Non-pigmented ciliary epithelial cell (primary cell): Measurements from ENCODE around the gene TEKTIP1.

Experiments used
- DNase-seq: peaks from one replicate; pipeline ENCODE4 v3.0.0-alpha.2; 2010; ENCODE audit warnings: low read depth

Gene TEKTIP1

DNA sequence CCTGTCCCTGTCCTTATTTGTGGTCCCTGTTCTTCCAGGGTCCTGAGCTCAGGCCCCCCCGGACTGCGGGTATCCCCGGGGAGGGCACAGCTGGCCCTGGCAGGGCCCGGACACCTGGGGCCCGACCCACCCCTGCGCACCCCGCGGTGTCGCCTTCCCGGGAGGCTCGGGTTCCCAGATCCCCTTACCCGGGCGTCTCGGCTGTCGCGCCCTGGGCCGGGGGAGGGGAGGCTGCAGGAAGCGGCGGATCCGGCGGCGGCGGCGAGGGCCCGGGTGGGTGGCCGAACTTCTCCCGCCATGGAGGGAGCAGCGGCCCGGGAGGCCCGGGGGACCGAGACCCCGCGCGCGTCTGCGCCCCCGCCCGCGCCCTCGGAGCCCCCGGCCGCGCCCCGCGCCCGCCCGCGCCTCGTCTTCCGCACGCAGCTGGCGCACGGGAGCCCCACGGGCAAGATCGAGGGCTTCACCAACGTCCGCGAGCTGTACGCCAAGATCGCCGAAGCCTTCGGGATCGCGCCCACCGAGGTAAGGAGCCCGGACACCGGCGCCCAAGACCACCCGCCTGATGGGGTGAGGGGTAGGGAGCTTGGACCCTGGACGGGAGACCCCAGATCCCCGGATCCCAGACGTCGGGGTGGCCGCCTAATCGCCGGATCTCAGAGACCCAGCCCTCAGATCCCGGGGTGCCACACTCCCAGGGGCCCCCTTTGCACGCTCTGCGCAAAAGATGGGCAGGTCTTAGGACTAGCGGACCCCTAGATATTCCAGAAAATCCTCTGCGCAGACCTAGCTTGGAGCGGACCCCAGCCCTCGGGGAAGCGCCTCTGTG is 46.5 kb downstream of the TEKTIP1 start, which contains the start of gene GIPC3:
Gene GIPC3, plus strand, starts transcription at position 178 of the 826 bp plus-strand sequence. Its CDS starts 120 bp downstream, at position 298.
- DNase-seq, result no peak

DNA sequence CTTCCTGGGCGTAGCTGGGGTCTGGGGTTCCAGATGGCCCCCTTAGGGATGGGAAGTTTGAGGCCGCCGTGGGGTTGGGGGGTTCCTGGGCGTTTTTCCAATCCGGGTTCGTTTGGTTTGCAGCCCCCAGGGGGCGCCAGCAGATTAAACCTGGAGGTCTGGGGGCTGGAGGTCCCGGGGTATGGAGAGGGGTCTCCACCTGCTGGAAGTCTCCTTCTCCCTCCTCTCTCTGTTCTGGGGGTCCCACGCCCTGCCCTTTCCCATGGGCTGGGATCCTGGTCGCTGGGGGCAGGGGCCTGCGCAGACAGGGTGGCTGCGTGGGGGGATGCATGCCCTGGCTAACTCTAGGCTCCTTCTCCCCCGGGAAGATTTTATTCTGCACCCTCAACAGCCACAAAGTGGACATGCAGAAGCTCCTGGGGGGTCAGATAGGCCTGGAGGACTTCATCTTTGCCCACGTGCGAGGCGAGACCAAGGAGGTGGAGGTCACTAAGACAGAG is 47.2 kb downstream of the TEKTIP1 start:
- no peak for DNase-seq

DNA sequence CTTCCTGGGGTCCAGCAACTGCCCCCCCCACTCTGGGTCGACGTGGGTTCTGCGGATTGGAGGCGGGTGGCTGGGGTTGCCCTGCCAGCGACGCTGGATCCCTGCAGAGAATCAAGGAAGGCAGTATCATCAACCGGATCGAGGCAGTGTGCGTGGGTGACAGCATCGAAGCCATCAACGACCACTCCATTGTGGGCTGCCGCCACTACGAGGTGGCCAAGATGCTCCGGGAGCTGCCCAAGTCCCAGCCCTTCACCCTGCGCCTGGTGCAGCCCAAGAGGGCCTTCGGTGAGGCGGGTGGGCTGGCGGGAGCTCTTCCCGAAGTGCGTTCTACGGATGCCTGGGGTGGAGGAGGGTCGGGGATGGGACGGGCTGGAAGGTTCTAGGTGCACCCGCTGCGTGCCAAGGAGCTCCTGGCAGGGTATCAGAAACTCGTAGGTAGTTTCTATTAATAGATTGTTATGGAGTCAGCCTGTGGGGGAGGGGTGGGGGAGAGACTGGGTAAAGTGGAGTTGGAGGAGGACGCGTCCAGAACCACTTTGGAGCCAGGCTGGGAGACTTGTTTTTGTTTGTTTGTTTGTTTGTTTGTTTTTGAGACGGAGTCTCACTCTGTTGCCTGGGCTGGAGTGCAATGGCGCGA is 47.9 kb downstream of the TEKTIP1 start:
- no peak for DNase-seq

DNA sequence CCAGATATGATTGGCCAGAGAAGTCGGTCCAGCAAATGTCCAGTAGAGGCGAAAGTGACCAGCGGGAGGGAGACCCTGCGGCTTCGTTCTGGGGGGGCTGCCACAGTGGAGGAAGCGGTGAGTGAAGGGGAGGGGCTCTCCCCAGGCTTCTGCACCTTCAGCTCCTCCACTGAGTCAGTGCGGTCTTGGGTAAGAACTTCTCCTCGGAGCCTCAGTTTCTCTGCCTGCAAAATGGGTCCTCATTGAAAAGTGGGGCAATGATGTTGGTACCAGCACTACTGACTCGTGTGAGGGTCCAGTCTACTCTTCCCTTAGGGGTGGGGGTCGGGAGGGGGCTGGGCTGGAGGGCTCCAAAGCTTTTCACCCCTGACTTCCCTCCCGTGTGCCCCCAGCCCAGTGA is 50.5 kb downstream of the TEKTIP1 start:
- no peak for DNase-seq

DNA sequence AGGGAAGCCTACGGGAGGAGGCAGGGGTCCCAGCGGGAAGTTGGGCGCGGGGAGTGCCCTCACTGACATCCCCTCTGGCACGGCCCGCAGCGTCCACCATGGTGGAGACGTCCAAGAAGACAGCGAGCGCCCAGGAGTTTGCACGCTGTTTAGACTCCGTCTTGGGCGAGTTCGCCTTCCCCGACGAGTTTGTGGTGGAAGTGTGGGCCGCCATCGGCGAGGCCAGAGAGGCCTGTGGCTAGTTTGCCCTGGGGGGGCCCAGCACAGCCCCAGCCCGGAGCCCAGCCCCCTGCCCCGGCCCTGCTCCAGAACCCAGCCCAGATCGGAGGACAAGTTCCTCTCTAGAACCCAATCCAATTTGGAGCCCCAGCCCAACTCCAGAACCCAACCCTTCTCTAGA is 51.0 kb downstream of the TEKTIP1 start:
- no peak for DNase-seq

DNA sequence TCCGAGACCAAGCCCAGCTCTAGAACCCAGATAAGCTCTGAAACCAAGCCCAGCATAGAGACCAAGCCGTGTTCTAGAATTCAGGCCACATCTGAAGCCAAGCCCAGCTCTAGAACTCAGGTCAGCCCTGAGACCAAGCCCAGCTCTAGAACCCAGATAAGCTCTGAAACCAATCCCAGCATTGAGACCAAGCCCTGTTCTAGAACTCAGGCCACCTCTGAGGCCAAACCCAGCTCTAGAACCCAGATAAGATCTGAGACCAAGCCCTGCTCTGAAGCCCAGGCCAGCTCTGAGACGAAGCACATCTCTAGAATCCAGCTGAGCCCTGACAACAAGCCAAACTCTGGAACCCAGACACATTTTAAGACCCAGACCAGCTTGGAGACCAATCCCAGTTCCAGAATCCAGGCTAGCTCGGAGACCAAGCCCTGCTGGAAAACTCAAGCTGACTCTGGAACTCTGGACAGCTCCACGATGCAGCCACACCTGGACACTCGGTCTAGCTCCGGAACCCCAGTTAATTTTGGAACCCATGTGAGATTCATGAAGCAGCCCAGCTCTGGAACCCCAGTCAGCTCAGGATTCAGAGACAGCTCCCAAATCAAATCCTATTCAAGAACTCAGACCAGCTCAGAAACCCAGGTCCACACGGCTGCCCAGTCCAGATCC is 52.2 kb downstream of the TEKTIP1 start:
- DNase-seq, result no peak

DNA sequence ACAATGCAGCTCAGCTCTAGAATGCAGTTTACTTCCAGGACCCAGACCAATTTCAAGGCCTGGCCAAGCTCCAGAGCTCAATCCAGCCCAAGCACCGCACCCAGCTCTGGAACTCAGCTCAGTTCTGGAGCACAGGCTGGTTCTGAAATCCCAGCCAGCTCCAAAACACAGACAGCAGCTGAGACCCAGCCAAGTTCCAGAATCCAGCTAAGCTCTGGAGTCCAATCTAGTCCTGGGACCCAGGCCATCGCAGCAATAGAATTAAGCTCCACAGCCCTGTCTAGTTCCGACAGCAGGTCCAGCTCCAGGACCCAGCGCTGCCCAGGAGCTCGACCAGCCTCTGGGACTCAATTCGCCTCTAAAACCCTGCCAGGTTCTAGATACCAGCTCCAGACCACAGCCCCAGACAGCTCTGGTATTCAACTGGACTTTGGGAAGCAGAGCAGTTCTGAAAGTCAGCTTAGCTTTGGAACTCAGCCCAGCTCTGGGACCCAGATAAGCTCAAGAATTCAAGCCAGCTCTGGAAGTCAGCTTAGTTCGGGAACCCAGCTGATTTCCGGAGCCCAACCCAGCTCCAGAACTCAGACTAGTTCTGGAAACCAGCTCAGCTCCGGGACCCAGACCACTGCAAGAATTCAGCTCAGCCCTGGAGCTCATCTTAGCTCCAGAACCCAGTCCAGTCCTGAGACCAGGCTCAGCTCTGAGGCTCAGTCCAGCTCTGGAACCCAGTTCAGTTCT is 53.1 kb downstream of the TEKTIP1 start:
- DNase-seq, result no peak

DNA sequence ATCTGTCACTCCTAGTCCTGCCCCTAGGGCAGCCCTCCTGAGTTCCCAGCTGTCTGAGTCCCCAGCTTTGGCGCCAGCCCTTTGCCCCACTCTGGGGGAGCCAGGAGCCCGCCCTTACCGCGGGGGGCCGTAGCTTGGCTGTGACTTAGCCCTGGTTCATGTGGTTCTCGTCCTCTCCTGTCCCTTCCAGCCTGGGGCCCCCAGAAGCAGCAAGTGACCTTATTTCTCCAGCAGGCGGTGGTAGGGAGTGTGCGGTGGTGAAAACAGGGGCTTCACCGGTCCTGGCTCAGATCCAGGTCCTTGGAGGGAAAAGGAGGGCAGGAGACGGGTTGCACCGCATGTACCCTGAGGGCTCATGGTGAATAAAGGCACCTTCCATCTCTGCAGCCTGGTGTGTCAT is 54.2 kb downstream of the TEKTIP1 start:
- no peak for DNase-seq
